SU-DHL-6 (cell line): Measurements from ENCODE around the gene SNTG2.

Source experiments
- EZH2phosphoT487 ChIP-seq: fragments of 200-600 bp; sonication (generic), shearing (Covaris generic); conservative IDR thresholded peaks from 2 replicates; pipeline ENCODE4 v1.6.1; 2018; ENCODE audit warnings: mild to moderate bottlenecking, antibody characterized with exemption, low read length, moderate library complexity, mixed read lengths
- TF ChIP-seq, protein P1 (sequence below): fragments of 200-600 bp; sonication (generic); IDR thresholded peaks from one replicate; pipeline ENCODE4 v1.5.1; 2017; ENCODE audit warnings: antibody characterized with exemption, mild to moderate bottlenecking, low read length, moderate library complexity; ENCODE audit not compliant: insufficient read depth, poor library complexity, severe bottlenecking

GRCh38 chr2:929925-930324 is 20.7 kb upstream of the SNTG2 start:
- TF ChIP-seq, protein P1, sequence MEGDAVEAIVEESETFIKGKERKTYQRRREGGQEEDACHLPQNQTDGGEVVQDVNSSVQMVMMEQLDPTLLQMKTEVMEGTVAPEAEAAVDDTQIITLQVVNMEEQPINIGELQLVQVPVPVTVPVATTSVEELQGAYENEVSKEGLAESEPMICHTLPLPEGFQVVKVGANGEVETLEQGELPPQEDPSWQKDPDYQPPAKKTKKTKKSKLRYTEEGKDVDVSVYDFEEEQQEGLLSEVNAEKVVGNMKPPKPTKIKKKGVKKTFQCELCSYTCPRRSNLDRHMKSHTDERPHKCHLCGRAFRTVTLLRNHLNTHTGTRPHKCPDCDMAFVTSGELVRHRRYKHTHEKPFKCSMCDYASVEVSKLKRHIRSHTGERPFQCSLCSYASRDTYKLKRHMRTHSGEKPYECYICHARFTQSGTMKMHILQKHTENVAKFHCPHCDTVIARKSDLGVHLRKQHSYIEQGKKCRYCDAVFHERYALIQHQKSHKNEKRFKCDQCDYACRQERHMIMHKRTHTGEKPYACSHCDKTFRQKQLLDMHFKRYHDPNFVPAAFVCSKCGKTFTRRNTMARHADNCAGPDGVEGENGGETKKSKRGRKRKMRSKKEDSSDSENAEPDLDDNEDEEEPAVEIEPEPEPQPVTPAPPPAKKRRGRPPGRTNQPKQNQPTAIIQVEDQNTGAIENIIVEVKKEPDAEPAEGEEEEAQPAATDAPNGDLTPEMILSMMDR: no peak
- TF ChIP-seq EZH2phosphoT487: no peak
